NOMO-1 treated with DMSO at 0.1 percent for 48 hours (cell line): ENCODE data around the gene KCNK16.
A peak's percentile ranks its signal among the peaks of the same experiment; 100 is the strongest.

Source experiments
- DNase-seq: peaks from one replicate; lab custom pipeline; 2025; ENCODE audit not compliant: unreplicated experiment; lab: John Stamatoyannopoulos, UW

KCNK16 gene

DNA sequence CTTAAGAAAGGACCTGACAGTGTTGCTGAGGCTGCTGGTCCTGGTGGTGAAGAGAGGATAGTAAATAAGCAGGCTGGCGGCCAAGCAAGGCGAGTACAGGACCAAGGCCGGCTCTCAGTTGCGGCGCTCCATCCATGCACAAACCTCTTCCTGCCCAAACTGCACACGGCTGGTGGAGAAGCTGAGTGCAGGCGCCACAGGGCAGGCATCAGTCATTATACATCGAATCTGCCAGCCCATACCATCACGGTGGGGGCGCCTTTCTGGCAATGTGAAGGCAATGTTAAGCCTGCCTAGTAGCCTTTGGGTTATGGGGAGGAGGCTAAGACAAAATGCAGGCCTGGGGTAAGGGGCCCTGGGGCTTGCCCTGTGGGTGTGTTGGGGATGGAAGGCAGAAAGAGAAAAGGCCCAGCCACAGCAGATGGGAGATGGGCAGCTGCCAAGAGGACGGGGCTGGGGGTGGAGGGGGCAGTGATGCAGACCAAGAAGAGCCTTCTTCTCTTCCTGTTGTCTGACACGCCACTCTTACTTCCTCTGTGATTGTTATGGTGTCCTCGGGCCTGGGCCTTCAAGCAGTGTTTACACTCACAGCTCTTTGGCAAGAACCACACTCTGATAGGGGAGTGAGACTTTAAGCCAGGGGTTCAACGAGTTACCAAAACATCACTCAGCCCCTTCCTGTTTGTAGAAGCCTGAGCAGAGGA is 20.3 kb upstream of the KCNK16 start:
- DNase-seq: no peak

DNA sequence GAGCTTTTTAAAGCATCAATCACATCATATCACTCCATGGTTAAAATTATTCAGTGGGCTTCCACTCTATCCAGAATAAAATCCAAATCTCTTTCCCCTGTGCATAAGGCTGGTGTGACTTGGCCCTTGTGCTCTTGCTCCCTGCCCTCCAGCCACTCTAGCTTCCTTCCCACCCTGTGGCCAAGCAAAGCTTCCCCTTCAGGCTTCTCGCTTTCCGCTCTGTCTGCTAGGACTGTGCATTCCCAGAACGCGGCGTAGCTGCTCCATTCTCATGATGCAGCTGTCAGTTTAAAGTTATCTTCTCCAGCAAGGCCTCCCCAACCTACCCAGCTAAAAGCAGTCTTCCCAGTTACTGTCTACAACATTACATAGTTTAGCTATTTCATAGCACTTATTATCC is 19.4 kb upstream of the KCNK16 start:
- DNase-seq: no peak

DNA sequence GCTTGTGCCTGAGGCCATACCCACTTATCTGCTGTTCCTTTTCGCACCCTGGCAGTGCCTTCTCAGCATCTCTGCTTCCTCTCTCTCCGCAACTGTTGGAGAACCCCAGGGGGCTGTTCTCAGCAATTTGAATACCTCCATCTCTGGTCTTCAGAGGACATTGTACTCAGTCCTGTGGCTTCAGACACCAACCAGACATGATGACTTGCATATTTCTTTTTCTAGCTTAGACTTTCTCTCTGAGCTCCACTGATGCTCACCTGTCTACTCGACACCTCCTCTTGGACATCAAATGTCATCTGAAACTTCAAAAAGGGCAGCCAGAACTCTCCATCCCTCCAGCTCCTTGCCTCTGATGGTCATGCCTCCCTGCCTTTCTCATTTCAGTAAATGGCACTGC is 18.9 kb upstream of the KCNK16 start:
- DNase-seq: no peak

DNA sequence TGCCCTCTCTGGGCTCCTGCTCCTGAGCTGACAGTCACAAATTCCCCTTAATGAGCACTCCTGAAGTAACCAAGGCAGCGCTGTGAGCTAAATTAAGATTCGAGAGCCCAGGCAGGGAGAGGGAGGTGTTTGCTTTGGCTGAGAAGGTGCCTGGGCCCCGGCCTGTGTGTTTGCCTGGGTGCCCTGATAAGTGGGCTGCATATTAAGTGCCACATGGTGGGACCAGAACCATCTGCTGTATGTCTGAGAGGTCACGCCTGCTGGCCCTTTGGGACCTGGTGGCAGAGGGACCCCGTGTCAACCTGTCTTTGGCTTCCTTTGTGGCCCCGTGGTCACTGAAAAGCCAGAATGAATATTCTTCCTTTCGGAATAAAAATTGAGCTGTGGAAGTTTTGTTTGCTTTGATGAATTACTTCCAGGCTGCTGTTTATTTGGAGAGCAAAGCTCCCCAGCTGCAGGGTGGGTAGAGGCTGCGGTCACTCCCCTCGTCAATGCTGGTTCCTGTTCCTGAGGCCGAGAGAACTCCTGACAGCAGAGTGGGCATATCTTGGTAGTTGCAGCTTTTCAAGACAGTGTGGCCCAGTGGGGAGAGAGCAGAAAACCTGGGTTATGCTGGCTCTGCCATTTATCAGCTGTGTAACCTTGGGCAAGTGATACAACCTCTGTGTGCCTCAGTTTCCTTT is 17.5 kb upstream of the KCNK16 start:
- DNase-seq: no peak

DNA sequence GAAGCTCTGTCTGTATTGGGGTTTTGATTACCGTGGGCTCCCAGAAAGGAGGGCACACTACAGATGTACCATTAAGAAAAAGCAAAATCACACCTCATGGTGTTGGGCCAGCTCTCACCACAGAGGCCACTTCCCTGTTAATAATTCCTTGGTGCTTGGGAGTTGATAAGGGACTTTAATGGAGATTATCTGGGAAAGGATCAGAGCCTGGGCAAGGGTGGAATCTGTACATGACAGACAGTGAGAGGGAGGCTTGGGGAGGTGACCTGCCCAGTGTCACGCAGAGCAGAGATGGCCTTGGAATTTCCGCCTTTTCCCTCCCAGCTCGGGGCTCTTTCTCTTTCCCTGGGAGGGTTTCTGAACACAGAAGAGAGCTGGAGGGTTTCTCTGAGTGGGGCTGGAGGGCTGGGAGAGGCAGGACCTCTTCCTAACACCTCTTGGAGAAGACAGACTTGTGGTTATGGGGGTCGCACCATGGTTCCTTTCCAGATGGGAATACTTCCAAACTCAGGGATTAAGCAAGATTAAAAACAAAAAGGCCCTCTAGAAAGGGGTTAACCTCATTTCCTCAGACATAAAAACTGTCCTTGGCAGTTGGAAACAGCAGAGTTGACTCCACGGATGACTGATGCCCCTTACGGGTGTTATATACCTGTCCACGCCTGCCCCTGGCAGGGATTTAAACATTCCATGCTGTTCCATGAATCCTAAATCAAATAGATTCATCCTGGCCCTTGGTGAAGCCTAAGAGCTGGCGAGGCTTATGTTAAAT is 16.8 kb upstream of the KCNK16 start:
- DNase-seq: no peak

DNA sequence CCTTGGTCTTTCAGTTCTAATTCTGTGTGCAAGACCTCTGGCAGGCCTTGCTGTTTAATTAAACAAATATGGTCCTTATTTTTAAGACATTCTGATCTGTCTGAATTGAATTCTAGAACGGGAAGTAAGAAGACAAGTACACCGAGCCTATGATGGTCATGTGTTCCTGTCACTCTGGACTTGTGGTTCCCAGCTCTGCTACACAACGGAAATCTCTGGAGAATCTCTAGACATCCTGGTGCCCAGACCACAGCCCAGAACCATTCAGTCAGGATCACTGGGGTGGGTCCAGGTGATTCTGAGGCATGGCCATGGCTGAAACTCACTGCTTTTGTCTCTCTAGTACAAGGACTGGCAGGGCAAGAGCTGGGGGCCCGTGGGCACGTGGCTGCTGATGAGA is 15.9 kb upstream of the KCNK16 start:
- peak; percentile 19 for DNase-seq

DNA sequence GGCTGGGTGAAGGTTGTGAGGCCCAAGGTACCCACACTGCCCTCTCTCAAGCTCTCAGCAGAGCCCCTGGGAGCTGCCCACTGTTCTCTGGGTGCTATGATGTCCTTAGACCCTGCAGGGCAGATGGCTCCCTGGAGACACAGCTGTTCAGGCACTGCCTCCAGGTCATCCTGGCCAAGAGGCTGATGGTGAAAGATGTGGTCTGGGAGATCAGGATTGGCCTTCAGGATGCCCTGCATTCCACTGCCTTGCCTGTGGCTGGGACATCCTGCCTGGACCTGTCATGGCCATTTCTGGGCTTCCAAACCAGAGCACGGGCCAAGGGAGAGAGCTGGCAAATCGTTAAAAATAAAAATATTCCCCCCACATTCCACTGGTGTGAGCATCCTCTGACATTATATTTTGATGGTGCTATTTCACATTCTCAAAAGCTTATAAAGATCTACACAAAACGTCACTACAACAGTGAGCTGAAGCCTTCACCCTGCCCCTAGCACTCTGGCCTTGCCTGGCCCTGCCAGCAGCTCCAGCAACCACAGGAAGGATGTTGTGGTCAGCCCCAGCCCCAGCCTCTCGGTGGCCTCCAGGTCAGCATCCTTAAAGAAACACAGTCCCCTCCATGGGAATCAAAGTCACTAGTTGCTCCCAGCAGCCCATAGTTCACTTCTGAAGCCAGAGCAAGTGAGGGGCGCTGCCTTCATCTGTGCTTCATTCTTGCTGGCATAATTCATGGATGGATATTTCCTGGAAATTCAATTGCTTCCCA is 13.5 kb upstream of the KCNK16 start:
- DNase-seq: peak; percentile 65

DNA sequence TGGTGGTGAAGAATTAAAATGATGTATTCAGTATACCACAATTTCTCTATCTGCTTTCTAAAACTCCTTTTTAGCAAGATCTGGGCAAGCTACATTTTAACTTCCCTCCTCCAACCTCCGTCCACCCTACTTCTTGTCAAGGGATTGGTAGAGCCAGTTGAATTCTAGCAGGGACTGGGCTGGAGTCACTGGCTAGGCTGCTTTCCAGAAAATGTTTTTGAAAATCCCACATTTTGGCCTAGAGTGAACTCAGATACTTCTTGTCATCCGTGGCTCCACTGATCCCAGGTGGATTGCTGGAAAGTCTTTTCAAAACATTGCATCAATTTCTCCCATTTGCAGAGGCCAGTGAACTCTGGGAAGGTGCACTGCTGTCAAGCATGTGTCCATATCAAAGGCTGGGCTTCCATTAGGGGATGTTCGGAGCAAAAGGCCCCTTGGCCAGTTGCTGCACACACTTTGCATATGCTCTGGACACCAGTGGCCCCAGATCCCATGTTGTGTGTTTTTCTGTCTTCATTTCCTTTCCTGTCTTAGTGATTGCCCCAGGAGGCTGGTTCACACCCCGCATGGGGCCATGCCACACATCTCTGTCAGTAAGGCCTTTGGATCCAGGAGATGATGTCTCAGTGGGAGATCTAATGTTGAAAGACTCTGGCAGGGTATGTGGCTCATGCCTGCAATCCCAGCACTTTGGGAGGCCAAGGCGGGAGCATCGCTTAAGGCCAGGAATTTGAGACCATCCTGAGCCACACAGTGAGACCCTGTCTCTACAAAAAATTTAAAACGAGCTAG is 11.3 kb upstream of the KCNK16 start:
- DNase-seq: no peak

DNA sequence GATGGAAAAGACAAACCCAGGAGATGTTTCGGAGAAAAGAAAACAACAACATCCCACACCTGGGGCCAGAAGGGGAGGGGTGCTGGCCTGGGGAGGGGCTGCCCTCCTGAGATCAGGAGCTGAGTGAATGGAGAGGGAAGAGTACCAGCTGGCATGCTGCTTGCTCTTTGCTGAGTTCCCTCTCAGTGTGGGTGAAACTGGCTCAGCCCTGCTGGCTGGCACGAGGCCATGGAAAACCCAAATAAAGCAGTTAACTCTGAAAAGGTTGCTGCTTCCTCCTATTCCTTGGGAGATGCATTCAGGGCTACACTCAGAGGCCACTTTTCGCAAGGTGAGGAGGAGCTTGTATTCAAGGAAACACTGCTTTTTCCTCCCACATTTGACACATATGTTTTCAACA is 8.0 kb upstream of the KCNK16 start:
- DNase-seq: no peak

DNA sequence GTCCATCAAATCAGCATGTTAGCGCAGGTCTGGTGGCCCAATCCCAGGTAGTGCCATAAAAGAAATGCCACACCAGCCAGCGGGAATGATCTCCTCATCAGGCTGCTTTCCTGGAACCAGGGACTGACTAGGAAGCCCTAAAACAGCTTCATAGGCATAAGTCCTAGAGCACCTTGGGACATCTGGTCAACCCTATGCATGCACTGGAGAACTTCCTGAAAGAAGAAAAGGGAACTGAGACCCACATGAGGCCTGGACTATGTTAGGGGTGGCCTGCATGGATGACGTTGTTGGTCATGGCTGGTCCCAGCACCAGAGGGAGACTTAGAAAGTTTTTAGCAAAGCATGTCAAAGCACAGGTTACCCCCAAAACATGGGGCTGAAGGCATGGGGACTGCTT is 7.6 kb upstream of the KCNK16 start:
- peak; percentile 88 for DNase-seq

DNA sequence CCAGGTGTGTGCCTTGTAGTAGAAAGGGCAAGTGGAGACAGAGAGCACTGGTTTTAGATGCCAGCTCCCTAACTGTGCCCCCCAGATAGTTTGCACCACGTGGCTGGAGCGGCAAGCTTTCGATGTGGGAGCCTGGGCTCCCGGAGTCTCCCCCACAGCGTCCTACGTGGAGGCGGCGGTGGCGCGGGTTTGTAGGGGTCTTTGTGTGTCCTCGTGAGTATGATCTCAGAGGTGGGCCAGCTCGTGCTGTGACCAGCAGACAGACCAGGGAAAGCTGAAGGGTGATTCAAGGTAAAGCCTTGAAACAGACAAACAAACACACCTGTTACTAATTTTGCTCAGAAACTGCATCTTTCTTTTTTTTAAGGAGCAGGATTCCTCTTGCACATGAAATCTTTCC is 5.6 kb upstream of the KCNK16 start:
- no peak for DNase-seq

DNA sequence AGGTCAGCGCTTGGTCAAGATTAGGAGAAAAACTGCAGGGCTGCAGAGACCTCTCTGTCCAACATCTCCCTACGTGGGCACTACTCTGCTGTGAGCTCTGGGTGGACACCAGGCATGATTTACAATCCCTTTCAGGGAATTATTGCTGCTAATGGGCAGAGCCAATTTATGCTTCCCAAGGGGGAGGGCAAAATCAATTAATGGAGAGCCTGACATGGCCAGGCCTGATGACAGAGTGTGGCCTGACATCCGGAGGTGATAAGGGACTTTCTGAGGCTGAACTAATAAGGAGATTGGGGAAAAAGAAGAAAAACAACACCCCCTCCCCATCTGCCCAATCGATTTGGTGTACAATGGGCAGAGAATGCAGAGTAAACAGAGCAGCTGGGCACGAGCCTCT is 5.0 kb upstream of the KCNK16 start:
- DNase-seq: no peak

DNA sequence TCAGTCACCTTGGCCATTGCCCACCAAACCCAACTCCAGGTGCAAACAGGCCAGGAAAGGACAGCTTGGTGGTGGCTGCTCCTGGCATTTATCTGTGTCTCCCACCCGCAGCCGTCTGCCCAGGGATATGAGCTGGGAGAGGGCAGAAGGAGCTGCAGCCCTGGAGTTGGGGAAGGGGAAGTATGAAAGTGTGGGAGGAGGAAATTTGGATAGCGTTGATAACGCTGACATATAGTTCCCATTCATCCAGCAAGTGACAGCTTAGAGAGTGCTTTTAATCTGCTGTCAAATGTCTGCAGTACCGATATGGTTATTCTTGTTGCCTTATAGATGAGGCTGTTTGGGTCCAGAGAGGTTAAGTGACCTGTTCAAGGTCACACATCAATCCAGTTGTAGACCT is 741 bp downstream of the KCNK16 start:
- DNase-seq: no peak

DNA sequence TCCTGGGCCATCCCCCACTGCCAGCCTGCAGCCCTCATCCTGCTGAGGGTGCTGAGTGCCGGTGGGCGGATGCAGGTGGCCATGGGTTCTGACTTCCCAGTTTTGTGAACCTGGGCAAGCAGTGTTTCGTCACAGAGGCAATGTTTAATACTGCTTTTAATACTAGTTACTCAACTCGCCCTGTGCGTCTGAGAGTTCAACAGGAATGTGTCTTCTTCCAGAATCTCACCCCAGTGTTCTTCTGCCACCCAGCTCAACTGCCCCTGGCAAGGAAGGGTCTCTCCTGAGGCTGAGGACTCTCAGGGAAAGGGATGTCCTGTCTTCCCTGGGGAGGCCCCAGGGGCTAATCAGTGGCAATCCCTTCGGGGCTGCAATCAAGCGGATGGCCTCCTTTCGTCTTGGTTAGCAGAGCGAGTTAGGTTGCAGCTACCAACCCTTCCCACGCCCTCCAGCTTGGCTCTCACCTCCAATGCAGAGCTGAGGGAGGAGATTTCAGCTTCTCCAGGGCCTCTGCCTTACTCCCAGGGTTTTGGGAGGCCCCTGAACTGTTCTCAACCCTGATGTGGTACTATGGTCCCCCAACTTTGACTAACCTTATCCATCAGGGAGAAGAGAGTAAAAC is 2.0 kb downstream of the KCNK16 start:
- DNase-seq: no peak

DNA sequence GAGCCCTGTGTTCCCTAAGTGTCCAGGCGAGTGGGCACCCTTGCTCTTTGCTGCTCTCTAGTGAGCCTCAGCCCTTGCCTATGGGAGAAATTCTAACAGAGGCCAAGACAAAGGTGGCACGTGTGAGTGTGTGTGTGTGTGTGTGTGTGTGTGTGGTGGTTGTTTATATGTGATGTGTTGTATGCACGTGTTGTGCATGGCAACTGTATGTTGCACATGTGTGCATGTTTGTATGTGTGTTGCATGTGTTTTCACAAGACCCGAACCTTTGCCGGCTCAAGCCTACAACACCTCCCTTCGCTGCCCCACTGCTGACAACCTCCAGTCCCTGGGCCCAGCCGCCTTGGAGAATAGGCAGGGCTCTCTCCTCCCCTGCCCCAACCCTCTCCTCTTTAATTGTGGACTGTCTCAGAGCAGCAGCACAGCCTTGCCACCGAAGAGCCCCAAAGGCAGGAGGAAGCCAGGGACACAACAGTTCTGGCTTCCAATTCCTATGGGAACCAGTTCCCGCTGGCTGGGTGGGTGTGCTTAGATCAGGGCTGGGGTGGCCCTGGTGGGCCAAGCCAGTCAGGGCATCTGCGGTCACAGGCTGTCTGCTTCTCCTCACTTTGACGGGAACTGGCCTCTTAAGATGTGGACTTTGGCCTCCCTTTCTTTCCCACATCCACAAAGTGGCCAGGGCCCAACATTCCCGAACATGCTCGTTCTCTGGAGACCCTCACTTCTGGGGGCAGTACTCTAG is 2.7 kb downstream of the KCNK16 start:
- DNase-seq: no peak

DNA sequence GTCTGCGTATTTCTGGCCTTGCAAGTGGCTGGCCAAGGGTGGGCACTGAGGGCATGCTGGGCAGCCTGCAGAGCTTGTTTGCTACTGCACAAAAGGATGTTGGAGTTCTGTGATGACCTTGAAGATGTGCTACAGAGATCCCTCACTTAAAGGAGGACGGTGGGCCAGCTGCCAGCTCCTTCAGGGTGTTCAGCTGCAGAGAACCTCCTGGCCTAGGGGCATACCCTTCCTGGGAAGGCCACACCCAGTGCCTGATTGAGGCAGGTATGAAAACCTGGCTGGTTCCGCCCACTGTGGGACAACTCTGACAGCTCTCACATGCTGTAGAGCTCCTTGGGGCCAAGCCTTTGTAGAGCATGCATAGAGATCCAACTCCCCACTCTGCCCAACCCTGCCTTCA is 5.2 kb downstream of the KCNK16 start:
- no peak for DNase-seq

DNA sequence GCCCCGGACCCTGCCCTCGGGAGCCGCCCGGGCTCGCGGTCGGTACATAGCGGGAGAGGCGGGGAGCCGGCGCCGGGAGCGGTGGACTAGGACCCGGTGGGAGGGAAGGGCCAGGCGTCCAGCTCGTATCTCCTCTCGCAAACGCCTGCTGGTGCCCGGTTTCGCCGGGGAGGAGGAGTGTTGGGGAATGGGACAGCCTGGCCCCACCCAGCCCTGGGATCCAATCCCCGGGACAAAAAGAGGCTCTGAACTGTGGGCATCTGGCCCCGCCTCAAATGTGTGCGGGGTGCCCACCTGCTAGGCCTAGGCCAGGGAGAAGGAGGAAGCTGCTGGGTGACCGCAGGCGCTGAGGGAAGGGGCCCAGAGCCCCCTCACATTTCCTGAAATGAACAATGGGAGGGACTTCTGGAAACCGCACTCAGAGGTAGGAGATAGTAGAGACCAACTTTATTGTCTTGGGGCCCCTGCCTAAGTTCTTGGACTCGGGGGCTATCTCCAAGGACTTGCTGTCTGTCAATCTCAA is 8.2 kb downstream of the KCNK16 start, which contains the start of gene KCNK17:
Gene KCNK17 (minus strand): TSS at position 147 of the 523 bp plus-strand sequence. CDS start 99 bp downstream, at position 48.
- peak; percentile 20 for DNase-seq

DNA sequence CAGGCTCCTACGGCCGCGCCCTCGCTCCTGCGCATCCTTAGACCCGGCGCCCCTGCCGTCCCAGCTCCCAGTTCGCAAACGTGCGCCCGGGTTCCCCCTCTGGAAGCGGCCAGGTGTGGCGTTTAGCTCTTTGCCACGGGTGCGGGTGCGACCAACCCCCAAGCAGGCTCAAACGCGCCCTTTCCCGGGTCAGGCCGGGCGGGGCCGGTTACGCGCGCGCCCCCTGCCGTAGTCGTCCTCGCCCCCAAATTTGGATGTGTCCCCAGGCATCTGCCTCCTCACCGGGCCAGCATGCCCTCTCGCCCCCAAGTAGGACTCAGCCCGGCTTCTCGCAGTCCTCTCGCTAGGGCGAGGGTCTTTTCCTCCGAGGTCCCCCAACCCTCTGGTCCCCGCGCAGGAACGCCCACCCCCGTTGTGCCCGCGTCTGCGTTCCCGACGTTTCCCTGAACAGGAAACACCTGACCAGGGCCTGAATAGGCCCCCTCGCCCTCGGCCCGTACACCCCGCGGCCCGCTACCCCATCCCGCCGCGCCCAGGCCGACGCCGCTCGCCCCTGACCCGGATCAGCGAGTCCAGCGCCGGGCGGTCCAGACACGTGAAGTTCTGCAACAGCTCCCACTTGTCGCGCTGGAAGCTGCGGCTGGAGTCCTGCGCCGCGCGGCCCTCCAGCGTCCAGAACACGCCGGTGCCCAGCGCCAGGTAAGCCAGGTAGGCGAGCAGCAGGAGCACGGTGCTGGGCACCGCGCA is 8.8 kb downstream of the KCNK16 start:
- no peak for DNase-seq
